T-cell (primary cell): Measurements from ENCODE around the gene ELN. TPM values are rescaled to one million over a fixed set of nuclear protein-coding genes. Genes with fewer than 3 reads are reported as not detected.

Experiments used
- ATAC-seq, 4 experiments: fragments of 200-7000 bp in 3 of 4; fragments of 150-1000 bp in 1 of 4; cut with Tn5 transposase; replicated peaks in 1 of 4; 1 replicate in 3 of 4; 2 replicates in 1 of 4; pipeline ENCODE4 v1.10.0; 2021; ENCODE audit warnings: moderate library complexity in 3 of 4, mild to moderate bottlenecking in 2 of 4, moderate number of reproducible peaks in 1 of 4
- CTCF ChIA-PET, 2 donors: fragments of 300-600 bp; sonication (Branson Sonifier 250); formaldehyde crosslinking; loops; one replicate each; lab custom pipeline; 2022; ENCODE audit warnings: antibody characterized with exemption in 2 of 2; lab: Charles Lee
- POLR2A ChIA-PET, 2 donors: fragments of 300-600 bp; sonication (Branson Sonifier 250); formaldehyde crosslinking; loops; one replicate each; lab custom pipeline; 2022; ENCODE audit warnings: antibody characterized with exemption in 2 of 2; lab: Charles Lee
- DNase-seq, 35 experiments: peaks; one replicate each; pipeline versions ENCODE4 v3.0.0 to v3.0.0-alpha.2; 2013 to 2023
- H3K27ac ChIP-seq: one replicate; pipeline ENCODE4 v1.5.1; 2013; ENCODE audit warnings: low read length
- H3K27me3 ChIP-seq, 2 experiments: replicated peaks in 1 of 2; 1 replicate in 1 of 2; 2 replicates in 1 of 2; pipeline versions ENCODE4 v1.6.1 to v1.7.0; 2013; ENCODE audit warnings: low read length in 1 of 2, mixed read lengths in 1 of 2; ENCODE audit not compliant: control insufficient read depth in 2 of 2, insufficient read depth in 2 of 2; ENCODE audit errors: extremely low read depth in 1 of 2
- H3K36me3 ChIP-seq, 2 donors: 1 replicate in 1 of 2; 2 replicates in 1 of 2; pipeline versions ENCODE4 v1.6.1 to v1.7.0; 2013; ENCODE audit warnings: low read length in 1 of 2; ENCODE audit not compliant: control insufficient read depth in 2 of 2, insufficient read depth in 1 of 2; ENCODE audit errors: extremely low read depth in 1 of 2
- H3K4me1 ChIP-seq, 2 experiments: 1 replicate in 1 of 2; 2 replicates in 1 of 2; pipeline versions ENCODE4 v1.6.1 to v1.7.0; 2013; ENCODE audit warnings: low read length in 2 of 2, mixed read lengths in 1 of 2; ENCODE audit not compliant: insufficient read depth in 2 of 2, control insufficient read depth in 1 of 2; ENCODE audit errors: extremely low read depth in 1 of 2
- H3K4me3 ChIP-seq, 2 donors: 1 replicate in 1 of 2; 2 replicates in 1 of 2; pipeline versions ENCODE4 v1.5.1 to v1.7.0; 2013; ENCODE audit warnings: mild to moderate bottlenecking in 2 of 2, low read length in 1 of 2, moderate library complexity in 1 of 2; ENCODE audit not compliant: control insufficient read depth in 1 of 2; ENCODE audit errors: extremely low read depth in 1 of 2
- H3K9me3 ChIP-seq: 2 replicates; pipeline ENCODE4 v1.7.0; 2013
- H3K27ac Mint-ChIP-seq, 2 donors: one replicate each; pipeline ENCODE4 v1.8.0; 2020 to 2021; ENCODE audit warnings: mild to moderate bottlenecking in 2 of 2, mixed read lengths in 2 of 2
- H3K27me3 Mint-ChIP-seq, 2 donors: one replicate each; pipeline ENCODE4 v1.8.0; 2021 to 2022; ENCODE audit warnings: mixed read lengths in 2 of 2
- H3K36me3 Mint-ChIP-seq: one replicate; pipeline ENCODE4 v1.8.0; 2021; ENCODE audit warnings: mixed read lengths
- H3K4me1 Mint-ChIP-seq, 3 donors: one replicate each; pipeline ENCODE4 v1.8.0; 2020 to 2022; ENCODE audit warnings: mixed read lengths in 3 of 3, mild to moderate bottlenecking in 1 of 3
- H3K4me3 Mint-ChIP-seq, 3 donors: one replicate each; pipeline ENCODE4 v1.8.0; 2020 to 2022; ENCODE audit warnings: mild to moderate bottlenecking in 3 of 3, mixed read lengths in 3 of 3, moderate library complexity in 3 of 3
- H3K9me3 Mint-ChIP-seq, 3 donors: one replicate each; pipeline ENCODE4 v1.8.0; 2020 to 2022; ENCODE audit warnings: mixed read lengths in 3 of 3
- WGBS: methylation state at CpG from one replicate; pipeline ENCODE4 v1.1.5; 2013; ENCODE audit warnings: missing lambda C conversion rate; ENCODE audit not compliant: insufficient coverage; 5-methylcytosine and 5-hydroxymethylcytosine counted together
- total RNA-seq, 35 experiments: library from RNA in 6 of 35; stranded (reverse) in 6 of 35; fragments of 120-200 nt in 1 of 35; gene quantifications; one replicate each; pipeline versions ENCODE4 v1.2.1 to v1.2.4 and lab custom pipeline; 2013 to 2026

ELN gene
- total RNA-seq, 5 donors from 2014 or later (not counting 1 experiment from before 2014, with no cell fraction given) = 0.22 to 0.56 (median 0.44) TPM; not detected in 2

DNA sequence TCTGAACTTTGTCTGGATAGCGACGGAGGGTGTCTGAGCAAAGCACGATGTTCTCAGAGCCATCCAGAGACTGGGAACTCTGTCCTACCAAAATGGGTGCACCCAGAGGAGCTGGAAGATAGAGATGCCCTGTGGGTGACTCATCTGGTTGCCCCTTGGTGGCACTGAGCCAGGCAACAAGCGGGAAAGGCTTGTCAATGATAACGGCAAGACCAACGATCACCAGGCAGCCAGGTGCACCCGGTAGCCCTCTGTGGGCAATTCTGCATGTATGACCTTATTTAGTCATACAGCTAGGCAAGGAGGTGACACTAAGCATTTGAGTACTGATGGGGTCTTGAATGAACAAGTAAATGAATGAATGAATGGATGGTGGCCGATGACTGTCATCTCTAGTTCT is 2.8 kb upstream of the ELN start:
- POLR2A ChIA-PET = interaction anchor here in 1 of 2 donors (0.5 kb wide), 1 partner anchor 1029 kb away, joined by 3 read pairs; no protein-coding TSS in a partner anchor
- H3K4me1 Mint-ChIP-seq = peaks cover 10 to 24% (median 17%) of the 10 kb centered on the region in 3 donors
- Histone ChIP-seq H3K27ac (no peak overlapping the region), H3K27me3 (peaks cover 0 to 78% of the 10 kb centered on the region in 2 experiments), H3K4me1 (peaks cover 0 to 12% of the 10 kb centered on the region in 2 experiments), H3K4me3 (no peak overlapping the region), H3K36me3 (no peaks in the 10 kb centered on the region), H3K9me3 (no peaks in the 10 kb centered on the region)
- no peaks in the 10 kb centered on the region for H3K9me3 Mint-ChIP-seq
- no peaks in the 10 kb centered on the region for H3K36me3 Mint-ChIP-seq
- H3K4me3 Mint-ChIP-seq = no peak overlapping the region
- WGBS = 44% methylated on average over 7 of the region's 8 CpGs
- peaks cover 40 to 55% of the 10 kb centered on the region in 2 donors for H3K27me3 Mint-ChIP-seq
- ATAC-seq (no peak), DNase-seq (no peak)
- CTCF ChIA-PET = interaction anchor here in 1 of 2 donors (0.6 kb wide), 1 partner anchor 10 kb away, joined by 10 read pairs; no protein-coding TSS in a partner anchor
- H3K27ac Mint-ChIP-seq = no peak overlapping the region

DNA sequence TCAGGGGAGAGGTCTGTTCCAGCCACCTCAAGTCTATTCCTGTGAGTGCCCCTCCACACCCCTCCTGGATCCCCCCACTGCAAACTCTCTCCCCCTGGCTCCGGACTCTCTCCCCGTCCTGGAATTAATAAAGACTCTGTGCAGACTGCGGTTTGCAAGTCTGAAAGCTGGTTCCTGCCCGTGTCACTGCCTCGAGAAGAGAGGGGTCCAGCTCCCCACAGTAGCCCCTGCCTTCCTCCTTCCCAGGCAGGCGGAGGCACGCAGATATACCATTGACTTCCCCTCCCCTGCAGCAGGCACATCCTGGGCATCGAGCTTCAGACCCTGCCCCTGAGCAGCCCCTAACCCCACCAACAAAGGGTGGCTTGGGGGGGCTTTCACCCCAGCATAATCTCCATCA is 2.2 kb upstream of the ELN start:
- ChIA-PET CTCF (interaction anchor here in 1 of 2 donors (0.7 kb wide), 1 partner anchor 1654 kb away, joined by 4 read pairs; no protein-coding TSS in a partner anchor), POLR2A (interaction anchor here in 1 of 2 donors (0.5 kb wide), 1 partner anchor 1029 kb away, joined by 3 read pairs; no protein-coding TSS in a partner anchor)
- Histone ChIP-seq H3K27me3 (peaks cover 0 to 80% of the 10 kb centered on the region in 2 experiments), H3K9me3 (no peaks in the 10 kb centered on the region), H3K4me1 (peaks cover 0 to 12% of the 10 kb centered on the region in 2 experiments), H3K27ac (no peak overlapping the region), H3K36me3 (no peaks in the 10 kb centered on the region), H3K4me3 (no peak overlapping the region)
- Mint-ChIP-seq H3K27me3 (peaks cover 41 to 57% of the 10 kb centered on the region in 2 donors), H3K4me1 (peaks cover 10 to 24% (median 17%) of the 10 kb centered on the region in 3 donors), H3K9me3 (no peaks in the 10 kb centered on the region), H3K4me3 (no peak overlapping the region), H3K27ac (no peak overlapping the region), H3K36me3 (no peaks in the 10 kb centered on the region)
- WGBS = 3% methylated on average over 6 of the region's 8 CpGs
- DNase-seq (no peak), ATAC-seq (no peak)

DNA sequence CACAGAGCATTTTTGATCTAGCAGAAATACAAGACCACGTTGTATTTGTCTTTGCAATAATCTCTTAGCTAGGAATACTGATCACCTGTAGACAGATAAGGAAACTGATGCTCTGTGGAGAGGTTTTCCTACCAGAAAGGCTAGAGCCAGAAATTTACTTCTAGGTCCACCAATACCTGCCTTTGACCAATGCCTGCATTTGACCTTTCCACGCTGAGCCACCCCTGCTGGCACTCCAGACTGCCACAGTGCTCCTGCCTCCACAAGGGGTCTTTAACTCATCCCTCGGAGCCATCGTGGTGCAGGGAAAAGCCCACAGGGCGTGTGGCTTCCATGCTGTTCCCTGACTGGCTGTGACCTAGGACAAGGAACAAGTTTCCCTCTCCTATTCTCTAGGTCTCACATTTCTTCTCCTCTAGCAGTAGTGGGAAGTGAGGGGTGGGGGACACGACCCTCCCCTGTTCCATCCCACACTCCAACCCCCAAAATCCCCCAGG is 1.5 kb upstream of the ELN start:
- Histone ChIP-seq H3K27me3 (peaks cover 0 to 78% of the 10 kb centered on the region in 2 experiments), H3K36me3 (no peaks in the 10 kb centered on the region), H3K4me1 (peaks cover 0 to 12% of the 10 kb centered on the region in 2 experiments), H3K4me3 (no peak overlapping the region), H3K27ac (no peak overlapping the region), H3K9me3 (no peaks in the 10 kb centered on the region)
- no peaks in the 10 kb centered on the region for H3K36me3 Mint-ChIP-seq
- ATAC-seq (peak in 1 of 4 experiments; percentile 8), DNase-seq (no peak)
- peaks cover 44 to 64% of the 10 kb centered on the region in 2 donors for H3K27me3 Mint-ChIP-seq
- POLR2A ChIA-PET = no interaction called here
- CTCF ChIA-PET = interaction anchor here (0.6 to 1.0 kb wide), 4 partner anchors 13 to 1837 kb away, joined by 3 to 5 read pairs (median 4); no protein-coding TSS in a partner anchor
- H3K4me1 Mint-ChIP-seq = peaks cover 10 to 24% (median 17%) of the 10 kb centered on the region in 3 donors
- WGBS = 100% methylated on average over 1 of the region's 6 CpGs
- no peak overlapping the region for H3K27ac Mint-ChIP-seq
- peak overlapping the region in 1 of 3 donors; percentile 47 for H3K4me3 Mint-ChIP-seq
- no peaks in the 10 kb centered on the region for H3K9me3 Mint-ChIP-seq

DNA sequence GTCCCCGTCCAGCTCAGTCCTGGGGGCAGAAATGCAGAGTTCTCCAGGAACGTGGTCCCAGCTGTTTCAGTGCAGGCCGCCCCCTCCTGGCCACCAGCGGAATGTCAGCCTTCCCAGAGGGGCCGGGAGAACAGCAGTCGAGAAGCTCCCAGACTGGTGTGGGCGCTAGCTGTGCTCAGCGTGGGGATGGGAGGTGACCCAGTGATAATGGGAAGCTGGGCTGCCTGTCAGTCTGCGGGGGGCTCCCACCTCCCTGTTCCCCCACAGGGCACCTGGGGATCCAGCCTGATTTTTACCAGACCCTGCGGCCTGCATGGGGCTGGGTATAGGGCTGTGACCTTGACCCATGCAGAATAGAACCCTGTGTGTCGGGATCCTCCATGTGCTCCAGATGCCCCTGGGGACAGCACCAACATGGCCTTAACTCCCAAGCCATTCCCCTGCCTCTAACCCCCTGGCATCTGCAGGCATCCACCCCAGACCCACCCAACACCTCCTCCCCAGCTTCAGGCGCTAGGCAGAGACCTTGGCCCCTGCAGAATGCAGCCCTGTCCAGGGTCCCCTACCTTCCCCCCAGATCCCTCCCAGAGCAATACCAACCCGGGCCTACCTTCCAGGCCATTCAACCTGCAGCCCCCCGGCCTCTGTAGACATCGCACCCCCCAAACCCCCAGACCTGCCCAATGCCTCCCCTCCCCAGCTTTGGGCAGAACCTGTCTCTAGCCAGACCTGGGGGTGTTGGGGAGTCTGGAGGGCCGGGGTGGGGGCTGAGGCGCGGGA is 880 bp upstream of the ELN start:
- Histone ChIP-seq H3K27me3 (peaks cover 0 to 78% of the 10 kb centered on the region in 2 experiments), H3K36me3 (no peaks in the 10 kb centered on the region), H3K9me3 (no peaks in the 10 kb centered on the region), H3K4me1 (peaks cover 0 to 12% of the 10 kb centered on the region in 2 experiments), H3K27ac (no peak overlapping the region), H3K4me3 (no peak overlapping the region)
- peak overlapping the region in 1 of 3 donors; percentile 47 for H3K4me3 Mint-ChIP-seq
- peak; percentile 16 to 65 (median 48) for DNase-seq
- no peak overlapping the region for H3K27ac Mint-ChIP-seq
- WGBS = 30% methylated on average over 7 of the region's 18 CpGs
- peaks cover 10 to 24% (median 17%) of the 10 kb centered on the region in 3 donors for H3K4me1 Mint-ChIP-seq
- H3K9me3 Mint-ChIP-seq = no peaks in the 10 kb centered on the region
- ChIA-PET POLR2A (interaction anchor here in 1 of 2 donors (0.6 kb wide), 1 partner anchor 173 kb away, joined by 5 read pairs; no protein-coding TSS in a partner anchor), CTCF (interaction anchor here (0.6 to 1.0 kb wide), 4 partner anchors 13 to 351 kb away, joined by 3 to 5 read pairs (median 4); no protein-coding TSS in a partner anchor)
- peaks cover 49 to 64% of the 10 kb centered on the region in 2 donors for H3K27me3 Mint-ChIP-seq
- H3K36me3 Mint-ChIP-seq = no peaks in the 10 kb centered on the region
- ATAC-seq = peak; percentile 57 to 80 (median 69)

DNA sequence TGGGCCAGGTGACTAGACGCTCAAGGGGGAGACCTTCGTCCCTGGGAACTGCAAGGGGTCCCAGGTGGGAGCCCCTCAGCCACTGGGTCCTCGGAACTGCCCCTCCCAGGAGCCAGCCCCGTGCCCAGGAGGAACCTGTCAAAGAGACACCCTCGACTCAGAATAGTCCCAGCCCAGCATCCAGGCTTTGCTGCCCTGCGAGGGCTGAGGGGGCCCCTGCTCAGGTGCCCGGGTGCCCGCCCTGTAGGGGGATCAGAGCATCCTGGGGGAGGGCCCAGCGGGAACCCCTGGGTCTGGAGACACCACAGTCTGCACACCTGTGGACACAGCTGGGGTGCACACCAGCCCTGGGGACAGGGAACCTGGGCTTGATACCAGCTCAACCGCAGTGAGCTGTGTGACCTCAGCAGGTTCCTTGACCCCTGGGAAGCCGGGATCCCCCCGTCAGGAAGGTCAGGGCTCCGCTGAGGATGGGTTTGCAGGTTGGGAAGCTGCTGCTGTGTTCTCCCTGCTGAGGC is 407 bp downstream of the ELN start:
- peaks cover 50 to 66% of the 10 kb centered on the region in 2 donors for H3K27me3 Mint-ChIP-seq
- CTCF ChIA-PET = interaction anchor here in 1 of 2 donors (0.7 kb wide), 1 partner anchor 307 kb away, joined by 3 read pairs; no protein-coding TSS in a partner anchor

More for the DNA sequence above, 407 bp downstream of the ELN start:
- Mint-ChIP-seq H3K36me3 (no peaks in the 10 kb centered on the region), H3K4me3 (no peak overlapping the region), H3K27ac (no peak overlapping the region), H3K4me1 (peaks cover 10 to 24% (median 17%) of the 10 kb centered on the region in 3 donors), H3K9me3 (no peaks in the 10 kb centered on the region)
- no peak overlapping the region for H3K27ac ChIP-seq
- H3K9me3 ChIP-seq = no peaks in the 10 kb centered on the region
- no peak overlapping the region for H3K4me3 ChIP-seq
- POLR2A ChIA-PET = no interaction called here
- H3K36me3 ChIP-seq = no peaks in the 10 kb centered on the region
- H3K4me1 ChIP-seq = peaks cover 0 to 12% of the 10 kb centered on the region in 2 experiments
- WGBS = 27% methylated on average over 11 of the region's 13 CpGs
- peaks cover 0 to 83% of the 10 kb centered on the region in 2 experiments for H3K27me3 ChIP-seq
- DNase-seq (no peak), ATAC-seq (no peak)
